ENCODE measurements around the gene RMC1.

- TF ChIP-seq CTCF (IDR thresholded peaks at IDR 0.05): no peak
- TF ChIP-seq POLR2A (IDR thresholded peaks at IDR 0.05): no peak
Measured at GRCh38 chr18:23506393-23506792, 3.1 kb downstream of the RMC1 start.
